Progenitor cell of endocrine pancreas (in vitro differentiated cells): Measurements from ENCODE around the gene NAV2. TPM values are rescaled to one million over a fixed set of nuclear protein-coding genes. Genes with fewer than 3 reads are reported as not detected.

ENCODE experiments used
- DNase-seq: peaks from one replicate; pipeline ENCODE4 v3.0.0; 2021; ENCODE audit warnings: low spot score; ENCODE audit not compliant: unreplicated experiment
- H3K27ac Mint-ChIP-seq: 2 replicates; pipeline ENCODE4 v1.8.0; 2021; ENCODE audit warnings: mild to moderate bottlenecking, moderate library complexity, mixed read lengths
- H3K27me3 Mint-ChIP-seq: 2 replicates; pipeline ENCODE4 v1.8.0; 2021; ENCODE audit warnings: mixed read lengths
- H3K36me3 Mint-ChIP-seq: 2 replicates; pipeline ENCODE4 v1.8.0; 2022; ENCODE audit warnings: mixed read lengths; ENCODE audit not compliant: insufficient read depth
- H3K4me1 Mint-ChIP-seq: 2 replicates; pipeline ENCODE4 v1.8.0; 2021; ENCODE audit warnings: low read depth, mixed read lengths
- H3K4me3 Mint-ChIP-seq: 2 replicates; pipeline ENCODE4 v1.8.0; 2021; ENCODE audit warnings: low read depth, mild to moderate bottlenecking, moderate library complexity, mixed read lengths
- H3K9me3 Mint-ChIP-seq: 2 replicates; pipeline ENCODE4 v1.8.0; 2021; ENCODE audit warnings: low read depth, mixed read lengths
- CTCF ChIP-seq: fragments of 200-600 bp; sonication (generic); IDR thresholded peaks from one replicate; pipeline ENCODE4 v1.5.0; 2021; ENCODE audit warnings: antibody characterized with exemption, mild to moderate bottlenecking; ENCODE audit not compliant: unreplicated experiment
- total RNA-seq: library from RNA; stranded (reverse); gene quantifications from 2 replicates; pipeline ENCODE4 v1.2.1, GENCODE V29; 2021

The NAV2 gene
- total RNA-seq, 1 donor from 2014 or later, result 88.3 TPM

- TF ChIP-seq CTCF, result no peak
- peaks cover 64% of the 10 kb centered on the region for H3K27me3 Mint-ChIP-seq
- peaks cover 30% of the 10 kb centered on the region for H3K4me1 Mint-ChIP-seq
- no peaks in the 10 kb centered on the region for H3K36me3 Mint-ChIP-seq
- H3K9me3 Mint-ChIP-seq, result no peaks in the 10 kb centered on the region
- H3K27ac Mint-ChIP-seq, result no peak overlapping the region
- DNase-seq, result no peak
- peak overlapping the region; percentile 58 for H3K4me3 Mint-ChIP-seq
Observed at GRCh38 chr11:19714022-19714386, 1.4 kb downstream of the NAV2 start.

- H3K36me3 Mint-ChIP-seq, result no peaks in the 10 kb centered on the region
- DNase-seq, result no peak
- peak overlapping the region; percentile 58 for H3K4me3 Mint-ChIP-seq
- H3K9me3 Mint-ChIP-seq, result no peaks in the 10 kb centered on the region
- H3K4me1 Mint-ChIP-seq, result peaks cover 30% of the 10 kb centered on the region
- no peak overlapping the region for H3K27ac Mint-ChIP-seq
- TF ChIP-seq CTCF, result no peak
- peaks cover 62% of the 10 kb centered on the region for H3K27me3 Mint-ChIP-seq
Observed at GRCh38 chr11:19714387-19715363, 2.0 kb downstream of the NAV2 start.

- Mint-ChIP-seq H3K4me1 (peaks cover 30% of the 10 kb centered on the region), H3K36me3 (no peaks in the 10 kb centered on the region), H3K27ac (no peak overlapping the region)
Observed at GRCh38 chr11:19715373-19715772, 2.7 kb downstream of the NAV2 start.

GRCh38 chr11:19718051-19718450, 5.4 kb downstream of the NAV2 start:
- Mint-ChIP-seq H3K27me3 (peaks cover 48% of the 10 kb centered on the region), H3K4me1 (peaks cover 22% of the 10 kb centered on the region), H3K9me3 (no peaks in the 10 kb centered on the region), H3K36me3 (no peaks in the 10 kb centered on the region), H3K4me3 (no peak overlapping the region), H3K27ac (no peak overlapping the region)
- no peak for DNase-seq
- no peak for TF ChIP-seq CTCF

More at GRCh38 chr11:19715373-19715772, 2.7 kb downstream of the NAV2 start:
- Mint-ChIP-seq H3K27me3 (peaks cover 56% of the 10 kb centered on the region), H3K4me3 (peak overlapping the region; percentile 37), H3K9me3 (no peaks in the 10 kb centered on the region)
- TF ChIP-seq CTCF, result no peak
- DNase-seq, result no peak

- H3K36me3 Mint-ChIP-seq, result no peaks in the 10 kb centered on the region
- H3K4me1 Mint-ChIP-seq, result peaks cover 18% of the 10 kb centered on the region
Observed at GRCh38 chr11:19718951-19719350, 6.3 kb downstream of the NAV2 start.

More at GRCh38 chr11:19718951-19719350, 6.3 kb downstream of the NAV2 start:
- peaks cover 47% of the 10 kb centered on the region for H3K27me3 Mint-ChIP-seq
- no peak overlapping the region for H3K4me3 Mint-ChIP-seq
- no peak for DNase-seq
- H3K9me3 Mint-ChIP-seq, result no peaks in the 10 kb centered on the region
- no peak overlapping the region for H3K27ac Mint-ChIP-seq
- TF ChIP-seq CTCF, result no peak
